ENCODE data around the gene CCL26. TPM values are rescaled to one million over a fixed set of nuclear protein-coding genes. Genes with fewer than 3 reads are reported as not detected.

CCL26 gene
- total RNA-seq, result not detected in 2 replicates

GRCh38 chr7:75772081-75773077, at the start of gene CCL26:
TSS of gene CCL26 (minus strand) at chr7:75772211. CDS start at chr7:75772176, 35 bp downstream.

GRCh38 chr7:75813781-75814236, 41.8 kb upstream of the CCL26 start, which contains the start of gene CCL24:
TSS of gene CCL24 (minus strand) at chr7:75813806. CDS start at chr7:75813715, 91 bp downstream.

GRCh38 chr7:75738604-75738974, 33.4 kb downstream of the CCL26 start, which contains the start of gene HIP1:
TSS of gene HIP1 (minus strand) at chr7:75738941. CDS start at chr7:75738920, 21 bp downstream.

Other genes starting within 250 kb of the CCL26 start
- 13.3 and 21.1 TPM in 2 replicates for gene HIP1, start 33.3 kb downstream of the CCL26 start, total RNA-seq
- gene CCL24, start 41.6 kb upstream of the CCL26 start, total RNA-seq, result not detected in 2 replicates
- 8.8 and 11.0 TPM in 2 replicates for gene RHBDD2, start 106.8 kb upstream of the CCL26 start, total RNA-seq
- gene POR, start 142.9 kb upstream of the CCL26 start, total RNA-seq, result 51.3 and 65.5 TPM in 2 replicates
- gene TMEM120A, start 222.4 kb upstream of the CCL26 start, total RNA-seq, result 27.2 and 31.8 TPM in 2 replicates